GM19043 (cell line): ENCODE results near the gene JMJD8.
A peak's percentile ranks its signal among the peaks of the same experiment; 100 is the strongest.
"Not testable (repeated sequence)": the region's sequence is repeated elsewhere in the genome, so short reads cannot be mapped to it uniquely, and the experiment has no call there.

Source experiments
- ATAC-seq: cut with Tn5 transposase; IDR thresholded peaks from one replicate; pipeline ENCODE4 v1.9.1; 2021; ENCODE audit warnings: low read depth; ENCODE audit not compliant: unreplicated experiment

JMJD8 gene

DNA sequence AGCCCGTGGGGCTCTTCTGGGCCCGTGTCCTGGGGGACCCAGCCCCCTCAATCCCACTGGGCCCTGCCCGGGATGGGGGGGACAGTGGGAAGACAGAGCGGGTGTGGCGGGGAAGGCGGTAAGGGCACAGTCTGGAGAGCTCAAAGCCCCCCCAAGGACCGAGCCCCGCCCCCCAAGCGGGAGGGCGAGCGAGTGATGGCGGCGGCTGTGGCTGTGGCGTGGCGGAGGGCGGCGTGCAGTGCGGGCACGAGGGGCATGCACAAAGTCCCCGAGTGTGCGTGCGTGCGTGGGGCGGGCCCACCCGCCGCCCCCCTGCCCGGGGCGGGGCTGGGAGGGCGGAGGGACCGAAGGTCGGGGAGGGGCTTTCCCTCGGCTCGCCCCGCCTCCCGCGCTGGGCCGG, 9.6 kb upstream of the JMJD8 start:
- ATAC-seq = no peak

DNA sequence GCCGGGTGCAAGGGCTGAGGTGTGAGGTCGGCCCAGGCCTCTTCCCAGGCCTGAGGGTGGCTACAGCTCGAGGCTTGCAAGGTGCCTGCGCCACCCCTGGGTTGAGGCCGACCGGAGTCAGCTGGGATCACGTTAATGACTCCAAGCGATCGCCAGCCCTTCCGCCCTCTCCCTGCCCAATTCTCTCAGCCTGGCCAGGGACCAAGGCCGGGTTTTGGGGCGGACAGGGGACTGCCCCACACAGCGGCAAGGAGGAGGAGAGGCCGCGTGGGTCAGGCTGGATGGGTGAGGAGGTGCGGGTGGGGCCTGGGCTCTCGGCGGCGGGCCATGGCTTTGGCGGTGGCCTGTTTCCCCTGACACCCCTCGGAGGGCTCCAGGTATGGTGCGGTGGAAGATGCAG, 9.2 kb upstream of the JMJD8 start:
- ATAC-seq = no peak

- no peak for ATAC-seq
Observed at GRCh38 chr16:692356-693108, 8.4 kb upstream of the JMJD8 start.

DNA sequence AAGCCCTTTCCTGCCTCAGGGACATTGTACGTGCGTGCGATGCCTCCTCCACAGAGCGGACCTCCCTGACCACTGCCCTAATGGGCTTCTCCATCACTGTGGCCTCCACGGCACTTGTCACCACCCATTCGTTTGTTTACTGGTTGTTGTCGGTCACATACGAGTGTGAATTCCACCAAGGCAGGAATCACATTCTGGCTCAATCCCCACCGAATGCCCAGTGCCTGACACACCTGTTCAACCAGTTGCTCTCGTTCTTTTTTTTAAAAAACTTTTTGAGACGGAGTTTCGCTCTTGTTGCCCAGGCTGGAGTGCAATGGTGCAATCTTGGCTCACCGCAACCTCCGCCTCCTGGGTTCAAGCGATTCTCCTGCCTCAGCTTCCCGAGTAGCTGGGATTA, 7.1 kb upstream of the JMJD8 start:
- not testable (repeated sequence) for ATAC-seq

DNA sequence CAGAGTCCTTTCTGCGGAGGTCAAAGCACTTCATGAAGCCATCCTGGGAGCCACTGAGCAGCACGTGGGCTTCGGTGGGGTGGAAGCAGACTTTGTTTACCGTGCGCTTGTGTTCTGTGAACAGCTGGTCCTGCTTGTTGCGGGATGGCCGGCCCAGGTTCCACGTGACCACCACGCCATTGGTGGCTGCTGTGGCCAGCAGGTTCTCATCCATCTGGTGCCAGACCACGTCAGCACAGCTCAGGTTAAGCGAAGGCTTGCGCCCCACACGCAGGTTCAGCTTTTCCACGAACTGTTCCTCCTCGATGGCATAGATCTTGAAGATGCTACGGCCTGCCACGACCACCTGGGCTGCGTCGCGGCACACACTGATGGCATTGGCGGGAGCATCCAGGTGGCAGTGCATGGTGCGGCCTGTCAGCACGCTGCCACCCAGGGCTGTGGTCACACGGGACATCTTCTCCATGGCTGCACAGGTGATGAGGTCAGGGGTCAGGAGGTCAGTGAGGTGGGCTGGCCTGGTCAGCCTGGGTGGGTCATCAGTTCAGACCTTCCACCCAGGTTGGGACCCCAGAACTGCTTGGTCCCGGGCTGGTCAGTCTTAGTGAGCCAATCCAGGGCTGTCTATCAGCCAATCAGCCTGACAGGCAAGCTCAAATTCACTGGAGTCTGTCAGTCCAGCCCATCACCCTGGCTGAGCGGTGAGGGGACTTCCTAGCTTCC, 5.2 kb upstream of the JMJD8 start:
- no peak for ATAC-seq

DNA sequence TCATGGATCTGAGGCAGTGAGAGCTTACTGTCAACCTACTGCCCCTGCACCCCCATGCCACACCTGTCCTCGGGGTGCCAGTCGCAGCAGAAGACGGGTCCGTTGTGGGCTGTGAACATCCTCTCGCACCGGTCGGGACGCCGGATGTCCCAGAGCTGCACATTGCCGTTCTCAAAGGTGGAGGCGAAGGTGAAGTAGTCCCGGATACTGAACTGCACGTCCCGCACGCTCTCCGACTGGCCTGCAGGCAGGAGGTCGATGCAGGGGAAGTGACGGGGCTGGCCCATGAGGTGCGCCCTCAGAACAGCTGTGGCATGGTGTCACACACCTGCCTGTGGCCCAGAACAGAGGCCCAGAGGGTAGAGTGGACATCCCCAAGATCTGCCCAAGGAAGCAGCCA, 3.4 kb upstream of the JMJD8 start:
- no peak for ATAC-seq

GRCh38 chr16:686459-687260, 2.5 kb upstream of the JMJD8 start:
- ATAC-seq = no peak

GRCh38 chr16:685967-686366, 1.8 kb upstream of the JMJD8 start:
- no peak for ATAC-seq

GRCh38 chr16:684961-685696, 995 bp upstream of the JMJD8 start:
- ATAC-seq = no peak

- no peak for ATAC-seq
Observed at GRCh38 chr16:683396-684070, 601 bp downstream of the JMJD8 start.

DNA sequence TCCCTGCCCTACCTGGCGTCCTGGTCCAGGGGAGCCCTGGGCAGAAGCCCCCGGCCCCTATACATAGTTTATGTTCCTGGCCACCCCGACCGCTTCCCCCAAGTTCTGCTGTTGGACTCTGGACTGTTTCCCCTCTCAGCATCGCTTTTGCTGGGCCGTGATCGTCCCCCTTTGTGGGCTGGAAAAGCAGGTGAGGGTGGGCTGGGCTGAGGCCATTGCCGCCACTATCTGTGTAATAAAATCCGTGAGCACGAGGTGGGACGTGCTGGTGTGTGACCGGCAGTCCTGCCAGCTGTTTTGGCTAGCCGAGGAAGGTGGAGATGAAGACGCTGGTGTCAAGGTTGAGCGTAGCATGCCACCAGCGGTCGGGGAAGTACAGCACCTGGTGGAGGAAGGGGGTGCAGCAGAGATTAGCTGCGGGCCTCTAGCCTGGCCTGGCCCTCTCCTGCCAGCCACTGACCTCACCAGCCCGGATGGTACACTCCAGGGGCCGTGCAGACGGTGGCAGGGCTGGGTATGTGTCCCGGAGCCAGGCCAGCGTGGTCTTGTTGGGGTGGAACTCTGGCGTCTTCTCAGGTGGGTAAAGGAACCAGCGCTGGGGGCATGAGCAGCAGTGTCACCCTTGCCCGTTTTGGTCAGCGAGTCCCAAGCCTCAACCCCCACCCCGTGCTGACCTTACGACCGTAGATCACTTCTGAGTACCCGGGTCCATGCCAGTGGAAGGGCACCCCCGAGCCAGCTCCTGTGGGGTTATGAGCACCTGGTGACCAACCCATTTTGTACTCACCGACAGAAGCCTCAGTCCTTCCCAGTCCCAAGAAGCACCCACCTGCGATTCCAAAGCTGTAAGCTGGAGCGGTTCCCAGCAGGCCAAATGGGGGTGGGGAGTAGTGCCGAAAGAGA, 1.4 kb downstream of the JMJD8 start:
- ATAC-seq = no peak

- no peak for ATAC-seq
Observed at GRCh38 chr16:681746-682427, 2.2 kb downstream of the JMJD8 start.

DNA sequence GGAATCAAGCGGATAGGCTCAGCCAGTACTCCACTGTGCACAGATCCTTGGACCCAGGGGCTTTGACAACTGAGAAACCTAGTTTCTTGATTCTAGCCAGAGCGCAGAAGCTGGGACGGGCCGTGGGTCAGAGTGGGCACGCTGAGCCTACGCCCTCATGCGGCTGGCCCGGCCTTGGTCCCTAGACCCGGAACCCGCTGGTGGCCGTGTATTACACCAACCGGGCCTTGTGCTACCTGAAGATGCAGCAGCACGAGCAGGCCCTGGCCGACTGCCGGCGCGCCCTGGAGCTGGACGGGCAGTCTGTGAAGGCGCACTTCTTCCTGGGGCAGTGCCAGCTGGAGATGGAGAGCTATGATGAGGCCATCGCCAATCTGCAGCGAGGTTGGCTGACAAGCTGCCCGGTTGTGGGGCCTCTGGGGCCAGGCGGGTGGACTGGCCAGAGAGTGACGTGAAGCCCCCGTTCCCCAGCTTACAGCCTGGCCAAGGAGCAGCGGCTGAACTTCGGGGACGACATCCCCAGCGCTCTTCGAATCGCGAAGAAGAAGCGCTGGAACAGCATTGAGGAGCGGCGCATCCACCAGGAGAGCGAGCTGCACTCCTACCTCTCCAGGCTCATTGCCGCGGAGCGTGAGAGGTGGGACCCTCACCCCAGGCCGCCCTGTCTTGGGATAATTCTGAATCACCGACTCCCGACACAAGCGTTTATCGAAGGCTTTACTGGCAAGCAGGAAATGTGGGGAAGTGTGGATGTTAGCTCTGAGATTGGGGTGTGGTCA, 3.0 kb downstream of the JMJD8 start:
- ATAC-seq = no peak

DNA sequence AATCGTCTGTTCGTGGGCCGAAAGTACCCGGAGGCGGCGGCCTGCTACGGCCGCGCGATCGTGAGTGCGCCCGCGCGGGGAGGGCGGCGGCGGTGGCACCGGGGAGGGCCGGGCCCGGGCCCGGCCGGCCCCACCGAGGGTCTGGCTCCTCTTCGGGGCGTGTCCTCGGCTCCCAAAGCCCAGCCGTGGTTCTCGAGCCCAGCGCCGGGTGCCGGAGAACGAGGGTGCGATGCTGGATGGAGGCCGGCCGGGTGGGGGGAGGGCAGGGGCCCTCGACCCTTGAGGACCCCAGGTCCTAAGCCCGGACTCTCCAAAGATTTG, 3.5 kb downstream of the JMJD8 start:
- ATAC-seq = no peak

DNA sequence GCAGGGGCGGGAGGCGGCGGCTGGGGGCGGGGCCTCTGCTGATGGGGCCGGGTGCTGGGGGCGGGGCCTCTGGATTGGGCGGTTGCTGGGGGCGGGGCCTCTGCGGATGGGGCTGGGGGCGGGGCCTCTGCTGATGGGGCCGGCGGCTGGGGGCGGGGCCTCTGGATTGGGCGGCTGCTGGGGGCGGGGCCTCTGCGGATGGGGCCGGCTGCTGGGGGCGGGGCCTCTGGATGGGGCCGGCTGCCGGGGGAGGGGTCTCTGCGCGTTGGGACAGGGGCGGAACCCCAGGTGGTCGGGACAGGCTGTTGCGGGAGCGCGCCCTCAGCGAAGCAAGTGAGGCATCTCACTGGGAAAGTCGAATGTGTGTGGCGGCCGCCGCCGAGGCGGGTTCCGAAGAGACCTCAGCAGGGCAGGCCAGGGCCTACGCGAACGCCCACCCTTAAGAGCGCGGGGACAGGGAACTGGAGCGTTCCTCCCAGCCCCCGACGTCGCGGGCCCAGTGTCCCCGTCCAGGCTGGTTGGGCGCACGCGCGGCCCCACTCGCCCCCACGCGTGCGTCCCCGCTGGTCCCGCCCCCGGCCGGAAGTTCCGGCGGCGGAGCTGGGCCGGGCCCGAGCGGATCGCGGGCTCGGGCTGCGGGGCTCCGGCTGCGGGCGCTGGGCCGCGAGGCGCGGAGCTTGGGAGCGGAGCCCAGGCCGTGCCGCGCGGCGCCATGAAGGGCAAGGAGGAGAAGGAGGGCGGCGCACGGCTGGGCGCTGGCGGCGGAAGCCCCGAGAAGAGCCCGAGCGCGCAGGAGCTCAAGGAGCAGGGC, 4.1 kb downstream of the JMJD8 start, which contains the start of gene STUB1:
Gene STUB1, plus strand, starts transcription at position 597 of the 811 bp plus-strand sequence. Its CDS starts 116 bp downstream, at position 713.
- peak; percentile 39 for ATAC-seq

GRCh38 chr16:678858-679813, 5.0 kb downstream of the JMJD8 start:
- no peak for ATAC-seq
